NT2/D1 (cell line): ENCODE data around the gene AP3D1.

ENCODE experiments used
- DNase-seq: peaks from one replicate; pipeline ENCODE4 v3.0.0-alpha.2; 2011; ENCODE audit warnings: low read depth, low spot score
- H3K27me3 ChIP-seq: 2 replicates; pipeline ENCODE4 v1.6.0; 2011; ENCODE audit warnings: mild to moderate bottlenecking; ENCODE audit not compliant: insufficient read length, insufficient read depth
- H3K36me3 ChIP-seq: 2 replicates; pipeline ENCODE4 v1.6.1; 2011; ENCODE audit warnings: mild to moderate bottlenecking, low read length, mixed read lengths; ENCODE audit not compliant: insufficient read depth, insufficient read length
- H3K4me1 ChIP-seq: 2 replicates; pipeline ENCODE4 v1.5.1; 2011; ENCODE audit not compliant: insufficient read depth, insufficient read length
- H3K4me3 ChIP-seq: 2 replicates; pipeline ENCODE4 v1.5.1; 2011; ENCODE audit warnings: low read depth; ENCODE audit not compliant: insufficient read length
- H3K9ac ChIP-seq: 2 replicates; pipeline ENCODE4 v1.6.0; 2011; ENCODE audit warnings: low read depth; ENCODE audit not compliant: insufficient read length
- H3K9me3 ChIP-seq: 2 replicates; pipeline ENCODE4 v1.5.1; 2011; ENCODE audit warnings: mild to moderate bottlenecking, low read length; ENCODE audit not compliant: insufficient read depth
- SUZ12 ChIP-seq: IDR thresholded peaks from 2 replicates; pipeline ENCODE4 v1.6.1; 2011; ENCODE audit not compliant: insufficient read length, insufficient read depth; ENCODE audit errors: extremely low read depth
- YY1 ChIP-seq: IDR thresholded peaks from 2 replicates; pipeline ENCODE4 v1.6.1; 2011; ENCODE audit not compliant: insufficient read length, insufficient read depth
- ZNF274 ChIP-seq: IDR thresholded peaks from 2 replicates; pipeline ENCODE4 v1.6.1; 2011; ENCODE audit warnings: mild to moderate bottlenecking, low read depth, low read length

AP3D1 gene

GRCh38 chr19:2110822-2111221 lies 40.5 kb downstream of the AP3D1 start:
- H3K36me3 ChIP-seq = peaks cover 97% of the 10 kb centered on the region
- peaks cover 3% of the 10 kb centered on the region for H3K4me1 ChIP-seq
- TF ChIP-seq ZNF274 (no peak), YY1 (no peak), SUZ12 (no peak)
- H3K9ac ChIP-seq = no peak overlapping the region
- no peak for DNase-seq
- peaks cover 6% of the 10 kb centered on the region; the same call in 1 of the 2 replicates for H3K9me3 ChIP-seq
- H3K27me3 ChIP-seq = no peaks in the 10 kb centered on the region
- no peak overlapping the region for H3K4me3 ChIP-seq

- Histone ChIP-seq H3K9ac (no peak overlapping the region), H3K9me3 (peaks cover 11% of the 10 kb centered on the region; the same call in 1 of the 2 replicates), H3K27me3 (no peaks in the 10 kb centered on the region), H3K4me1 (peaks cover 3% of the 10 kb centered on the region), H3K4me3 (no peak overlapping the region), H3K36me3 (peaks cover 97% of the 10 kb centered on the region)
- TF ChIP-seq ZNF274 (no peak), SUZ12 (no peak), YY1 (no peak)
- no peak for DNase-seq
Measured at GRCh38 chr19:2109046-2109864, 42.1 kb downstream of the AP3D1 start.

- TF ChIP-seq YY1 (no peak), SUZ12 (no peak), ZNF274 (no peak)
Measured at GRCh38 chr19:2108251-2109016, 42.9 kb downstream of the AP3D1 start.

GRCh38 chr19:2103045-2103707 lies 48.2 kb downstream of the AP3D1 start:
- peaks cover 92% of the 10 kb centered on the region for H3K36me3 ChIP-seq
- TF ChIP-seq YY1 (no peak), SUZ12 (no peak)
- H3K9me3 ChIP-seq = peaks cover 11% of the 10 kb centered on the region; the same call in 1 of the 2 replicates
- DNase-seq = no peak
- no peak overlapping the region for H3K4me3 ChIP-seq
- no peaks in the 10 kb centered on the region for H3K27me3 ChIP-seq
- no peak overlapping the region for H3K9ac ChIP-seq
- H3K4me1 ChIP-seq = peaks cover 3% of the 10 kb centered on the region

More at GRCh38 chr19:2108251-2109016, 42.9 kb downstream of the AP3D1 start:
- Histone ChIP-seq H3K4me3 (no peak overlapping the region), H3K9me3 (peaks cover 11% of the 10 kb centered on the region; the same call in 1 of the 2 replicates), H3K9ac (no peak overlapping the region), H3K4me1 (no peaks in the 10 kb centered on the region), H3K27me3 (no peaks in the 10 kb centered on the region), H3K36me3 (peaks cover 97% of the 10 kb centered on the region)
- no peak for DNase-seq

GRCh38 chr19:2101417-2102335 lies 49.7 kb downstream of the AP3D1 start:
- DNase-seq = no peak
- H3K4me1 ChIP-seq = peaks cover 14% of the 10 kb centered on the region
- no peaks in the 10 kb centered on the region for H3K27me3 ChIP-seq
- H3K9me3 ChIP-seq = peaks cover 11% of the 10 kb centered on the region; the same call in 1 of the 2 replicates
- no peak for TF ChIP-seq ZNF274
- no peak overlapping the region for H3K9ac ChIP-seq
- H3K36me3 ChIP-seq = peaks cover 80% of the 10 kb centered on the region
- H3K4me3 ChIP-seq = no peak overlapping the region

- TF ChIP-seq SUZ12 (no peak), YY1 (no peak), ZNF274 (no peak)
- Histone ChIP-seq H3K27me3 (no peaks in the 10 kb centered on the region), H3K9ac (no peak overlapping the region), H3K4me3 (no peak overlapping the region), H3K4me1 (peaks cover 14% of the 10 kb centered on the region), H3K36me3 (peaks cover 70% of the 10 kb centered on the region), H3K9me3 (peaks cover 4% of the 10 kb centered on the region; the same call in 1 of the 2 replicates)
- DNase-seq = no peak
Measured at GRCh38 chr19:2100719-2101061, 50.7 kb downstream of the AP3D1 start.
